NCI-H2171 (cell line): ENCODE measurements around the gene RNF145.
"Not testable (repeated sequence)": the region's sequence is repeated elsewhere in the genome, so short reads cannot be mapped to it uniquely, and the experiment has no call there.

Experiments used
- DNase-seq: peaks from one replicate; lab custom pipeline; 2025; lab: John Stamatoyannopoulos, UW

RNF145 gene

DNA sequence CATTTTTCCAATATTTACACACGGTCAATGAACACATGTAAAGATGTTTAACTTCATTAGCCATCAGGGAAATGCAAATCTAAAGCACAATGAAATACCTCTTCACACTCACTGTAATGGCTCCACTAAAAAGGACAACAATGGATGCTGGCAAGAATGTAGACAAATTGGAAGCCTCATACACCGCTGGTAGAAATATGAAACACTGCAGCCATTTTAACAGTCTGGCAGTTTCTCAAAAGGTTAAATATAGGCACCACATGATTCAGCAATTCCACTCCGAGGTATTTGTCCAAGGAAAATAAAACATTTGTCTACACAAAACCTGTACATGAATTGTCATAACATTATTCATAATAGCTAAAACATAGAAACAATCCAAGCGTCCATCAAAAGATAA is 20.0 kb downstream of the RNF145 start:
- DNase-seq = no peak

- no peak for DNase-seq
These were observed 21.6 kb downstream of the RNF145 start for GRCh38 chr5:159187719-159188118.

DNA sequence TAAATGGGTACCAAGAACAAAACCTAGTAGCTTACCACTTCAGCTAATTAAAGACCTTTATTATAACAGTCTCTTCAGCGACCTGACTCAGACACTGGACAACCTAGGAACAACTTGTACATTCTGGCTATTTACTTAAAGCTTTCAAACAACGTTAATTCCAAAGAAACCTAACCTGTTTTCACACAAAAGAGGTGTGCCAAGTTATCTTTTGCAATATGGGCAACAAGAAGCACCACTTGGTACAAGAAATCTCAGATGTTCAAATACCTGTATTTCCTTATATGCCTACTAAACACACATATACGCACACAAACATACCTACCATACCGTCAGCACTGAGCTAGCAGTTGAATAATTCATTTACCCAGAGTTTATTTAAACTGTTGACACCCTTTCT is 23.0 kb downstream of the RNF145 start:
- no peak for DNase-seq

DNA sequence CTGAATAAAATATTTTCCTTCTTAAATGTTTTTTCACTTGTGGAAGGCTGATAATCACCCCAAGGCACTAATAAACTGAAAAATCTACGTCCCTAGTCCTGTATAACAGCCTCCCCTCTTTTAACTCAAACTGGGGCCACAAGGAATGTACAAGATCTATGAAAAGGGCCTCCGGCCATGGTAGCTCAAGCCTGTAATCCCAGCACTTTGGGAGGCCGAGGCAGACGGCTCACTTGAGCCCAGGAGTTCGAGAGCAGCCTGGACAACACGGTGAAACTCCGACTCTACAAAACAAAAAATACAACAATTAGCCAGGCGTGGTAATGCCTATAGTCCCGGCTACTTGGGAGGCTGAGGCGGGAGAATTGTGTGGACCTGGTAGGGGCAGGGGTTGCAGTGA is 23.6 kb downstream of the RNF145 start:
- DNase-seq = no peak

GRCh38 chr5:159184858-159185381 is 24.4 kb downstream of the RNF145 start:
- DNase-seq = no peak

GRCh38 chr5:159184236-159184635 is 25.1 kb downstream of the RNF145 start:
- no peak for DNase-seq

DNA sequence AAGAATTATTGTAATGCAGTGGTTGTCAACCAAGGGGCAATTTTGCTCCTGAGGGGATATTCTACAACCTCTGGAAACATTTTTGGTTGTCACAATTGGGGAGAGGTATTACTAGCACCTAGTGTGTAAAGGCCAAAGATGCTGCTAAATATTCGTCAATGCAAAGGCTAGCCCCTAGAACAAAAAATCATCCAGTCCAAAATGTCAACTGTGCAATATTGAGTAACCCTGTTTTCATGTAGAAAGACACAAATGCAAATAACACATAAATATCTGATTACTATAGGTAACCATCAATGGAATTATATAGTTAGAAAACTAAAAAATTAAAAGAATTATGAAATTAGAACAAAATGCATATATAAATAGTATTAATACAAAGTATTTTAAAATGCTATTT is 26.1 kb downstream of the RNF145 start:
- DNase-seq = no peak

- no peak for DNase-seq
These were observed 26.7 kb downstream of the RNF145 start for GRCh38 chr5:159182691-159183090.

- no peak for DNase-seq
These were observed 27.7 kb downstream of the RNF145 start for GRCh38 chr5:159181651-159182050.

DNA sequence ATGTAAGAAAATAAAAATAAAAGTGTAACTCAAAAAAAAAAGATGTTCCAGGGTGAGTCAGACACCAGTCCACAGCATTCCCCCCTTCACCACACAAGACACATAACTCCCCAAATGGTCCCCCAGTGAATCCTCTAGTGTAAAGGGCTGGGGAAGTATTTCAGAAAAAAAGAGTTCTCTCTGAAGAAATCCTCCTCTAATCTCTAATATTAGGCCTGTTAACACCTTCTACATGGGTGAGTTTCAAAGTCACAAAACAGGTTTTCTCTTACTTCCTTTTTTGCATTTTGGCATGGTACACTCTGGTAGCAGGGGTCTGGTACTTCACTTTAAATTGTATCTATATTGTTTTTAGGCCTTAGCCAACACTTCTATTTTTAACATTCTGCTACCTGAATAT is 28.2 kb downstream of the RNF145 start:
- DNase-seq = no peak

GRCh38 chr5:159179529-159180305 is 29.6 kb downstream of the RNF145 start:
- DNase-seq = no peak

- no peak for DNase-seq
These were observed 30.4 kb downstream of the RNF145 start for GRCh38 chr5:159178978-159179377.

DNA sequence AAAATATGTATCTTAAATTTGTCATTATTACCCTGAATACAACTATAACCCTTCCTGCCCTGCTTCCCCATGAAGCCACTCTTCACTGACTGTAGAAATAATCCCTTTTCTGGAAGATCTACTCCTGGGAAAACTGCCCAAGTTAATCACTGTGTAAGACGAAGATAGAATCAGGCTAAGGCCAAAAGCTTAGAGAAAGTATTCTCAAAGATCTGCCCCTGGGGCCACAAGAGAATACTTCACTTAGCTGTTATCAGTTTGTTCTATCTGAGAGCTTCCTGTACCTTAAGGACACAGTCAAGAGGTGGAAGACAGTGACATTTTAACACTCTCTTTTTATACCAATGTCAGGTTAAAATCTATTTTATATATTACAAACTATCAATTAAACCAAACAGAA is 33.8 kb downstream of the RNF145 start:
- DNase-seq = no peak

- no peak for DNase-seq
These were observed 34.7 kb downstream of the RNF145 start for GRCh38 chr5:159174511-159175168.

- no peak for DNase-seq
These were observed 38.1 kb downstream of the RNF145 start for GRCh38 chr5:159171274-159171673.

GRCh38 chr5:159170021-159170420 is 39.3 kb downstream of the RNF145 start:
- no peak for DNase-seq

- no peak for DNase-seq
These were observed 42.9 kb downstream of the RNF145 start for GRCh38 chr5:159166416-159166815.

- no peak for DNase-seq
These were observed 45.7 kb downstream of the RNF145 start for GRCh38 chr5:159163701-159164046.

GRCh38 chr5:159163027-159163700 is 46.2 kb downstream of the RNF145 start:
- no peak for DNase-seq

DNA sequence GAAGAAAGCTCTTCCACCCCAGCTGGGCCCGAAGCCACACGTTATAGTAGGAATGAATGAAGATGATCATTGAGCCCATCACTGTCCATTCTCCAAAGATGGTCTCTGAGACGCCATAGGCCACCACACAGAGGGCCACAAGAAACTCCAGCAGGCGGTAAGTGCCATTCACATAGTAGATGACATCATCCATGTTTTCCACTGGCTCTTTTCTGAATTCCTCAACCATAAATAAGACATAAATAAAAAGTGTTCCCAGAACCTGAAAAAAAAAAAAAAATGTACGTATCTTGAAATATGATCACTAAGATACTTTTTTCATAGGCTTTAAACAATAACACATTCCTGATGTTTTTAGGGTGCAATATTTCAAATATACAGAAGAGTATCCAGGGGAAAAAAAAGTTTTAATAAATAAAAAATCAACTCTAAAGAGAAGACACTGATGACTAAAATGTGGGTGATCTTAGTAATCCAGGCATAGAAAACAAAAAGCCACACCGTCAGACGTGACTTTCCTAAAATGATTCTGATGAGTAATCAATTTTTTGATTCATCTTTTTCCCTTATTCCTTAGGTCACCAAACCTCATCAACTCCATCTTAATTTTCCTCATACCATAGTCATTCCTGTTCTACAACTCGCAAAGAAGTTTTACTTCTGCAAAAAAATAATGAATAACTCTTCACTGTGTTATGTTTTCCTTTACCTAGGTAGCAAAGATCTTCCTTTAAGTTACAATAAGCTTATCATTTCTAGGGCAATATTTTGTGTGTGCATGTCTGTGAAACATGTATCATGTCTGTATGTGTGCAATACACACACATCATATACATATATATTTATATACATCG is 47.8 kb downstream of the RNF145 start:
- DNase-seq = no peak

GRCh38 chr5:159158553-159159091 is 50.7 kb downstream of the RNF145 start:
- not testable (repeated sequence) for DNase-seq

DNA sequence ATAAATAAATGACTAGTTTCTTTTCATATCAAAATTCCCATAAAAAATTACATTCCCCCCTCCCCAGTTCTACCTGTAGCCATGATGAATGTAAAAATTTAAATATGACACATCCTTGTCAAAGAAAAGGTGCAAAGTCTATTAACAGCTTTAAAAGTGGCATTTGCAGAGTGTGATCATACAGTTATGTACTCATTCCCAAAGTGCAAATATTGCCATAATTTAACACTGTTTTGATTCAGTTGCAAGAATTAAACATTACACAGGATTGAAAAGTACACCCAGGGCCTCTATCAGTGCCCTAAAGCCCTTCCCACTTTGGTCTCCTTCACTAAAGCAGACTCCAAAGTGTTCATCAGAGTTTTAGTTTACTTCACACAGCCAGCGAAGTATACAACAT is 51.8 kb downstream of the RNF145 start:
- DNase-seq = no peak
